8988T (cell line): ENCODE measurements around the gene GNG14.
"Not testable (repeated sequence)": the region's sequence is repeated elsewhere in the genome, so short reads cannot be mapped to it uniquely, and the experiment has no call there.

ENCODE experiments used
- DNase-seq: peaks from one replicate; pipeline ENCODE4 v3.0.0; 2011

Gene GNG14

DNA sequence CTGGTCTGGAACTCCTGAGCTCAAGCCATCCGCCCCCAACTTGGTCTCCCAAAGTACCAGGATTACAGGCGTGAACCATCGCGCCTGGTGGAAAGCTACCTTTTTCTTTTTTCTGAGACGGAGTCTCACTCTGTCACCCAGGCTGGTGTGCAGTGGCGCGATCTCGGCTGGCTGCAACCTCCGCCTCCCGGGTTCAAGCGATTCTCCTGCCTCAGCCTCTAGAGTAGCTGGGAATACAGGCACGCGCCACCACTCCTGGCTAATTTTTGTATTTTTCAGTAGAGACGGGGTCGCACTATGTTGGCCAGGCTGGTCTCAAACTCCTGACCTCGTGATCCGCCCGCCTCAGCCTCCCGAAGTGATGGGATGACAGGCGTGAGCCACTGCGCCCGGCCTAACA lies 9.6 kb downstream of the GNG14 start:
- DNase-seq, result not testable (repeated sequence)

DNA sequence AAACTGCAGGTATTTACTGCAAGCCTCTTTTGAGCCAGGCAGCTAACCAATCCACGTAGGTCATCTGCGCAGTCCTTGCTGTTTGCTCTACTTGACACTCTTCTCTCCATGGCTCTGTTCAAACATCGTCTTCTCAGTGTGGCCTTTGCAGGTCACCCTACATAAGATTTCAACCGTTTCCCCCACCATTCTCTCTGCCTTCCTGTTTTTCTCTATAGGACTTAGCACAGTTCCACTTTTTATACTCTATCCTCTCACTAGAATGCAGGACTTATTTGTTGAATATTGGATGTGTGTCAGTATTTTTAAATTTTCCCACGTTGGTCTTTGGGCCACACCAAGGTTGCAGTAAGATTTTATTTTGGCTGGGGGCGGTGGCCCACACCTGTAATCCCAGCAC lies 10.3 kb downstream of the GNG14 start:
- DNase-seq, result no peak

DNA sequence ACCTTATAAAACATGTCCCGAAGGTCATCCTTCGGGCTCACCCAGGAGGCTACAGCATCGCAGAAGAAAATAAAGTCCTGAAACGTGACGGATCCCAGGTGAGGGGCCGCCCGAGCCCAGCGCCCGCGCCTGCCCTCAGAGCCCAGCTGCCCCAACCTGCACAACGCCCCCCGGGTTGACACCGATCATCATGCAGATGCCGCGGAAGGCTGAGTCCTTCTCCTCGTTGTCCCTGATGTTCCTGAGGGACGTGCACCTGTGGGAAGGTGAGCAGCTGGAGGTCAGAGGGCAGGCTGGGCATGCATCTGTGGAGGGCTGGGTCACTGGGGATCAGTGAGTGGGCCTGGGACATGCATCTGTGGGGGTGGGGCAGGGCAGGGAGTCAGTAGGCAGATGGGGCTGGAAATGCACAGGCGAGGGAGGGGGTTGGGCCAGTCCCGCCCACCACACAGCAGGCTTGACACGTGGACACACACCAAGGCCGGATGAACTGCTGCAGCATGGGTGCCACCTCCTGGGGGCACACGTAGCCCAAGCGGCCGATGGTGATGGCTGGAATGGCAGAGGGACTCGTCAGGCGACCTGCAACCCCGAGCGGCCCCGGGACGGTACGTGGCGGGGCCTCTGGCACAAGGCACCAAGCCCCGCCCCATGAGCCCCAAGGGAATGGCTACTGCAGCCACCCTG lies 13.9 kb downstream of the GNG14 start:
- no peak for DNase-seq

DNA sequence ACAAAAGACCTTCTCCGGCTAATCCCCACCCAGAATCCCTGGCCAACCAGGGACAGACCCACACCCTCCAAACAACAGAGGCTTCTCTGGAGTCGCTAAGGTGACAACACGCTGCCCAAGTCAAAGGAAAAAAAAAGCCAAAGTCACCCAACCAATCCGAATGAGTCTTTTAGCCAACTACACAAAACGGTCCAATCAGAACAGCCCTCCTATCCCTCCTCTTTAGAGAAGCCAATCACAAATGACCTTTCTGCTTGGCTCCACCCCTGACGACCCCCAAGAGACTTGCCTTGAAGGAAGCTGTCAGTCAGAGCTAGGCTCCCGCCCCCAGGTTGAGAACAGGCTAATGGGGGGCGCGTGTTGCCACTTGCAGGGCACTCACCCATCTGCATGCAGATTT lies 15.2 kb downstream of the GNG14 start:
- DNase-seq, result peak; percentile 38

DNA sequence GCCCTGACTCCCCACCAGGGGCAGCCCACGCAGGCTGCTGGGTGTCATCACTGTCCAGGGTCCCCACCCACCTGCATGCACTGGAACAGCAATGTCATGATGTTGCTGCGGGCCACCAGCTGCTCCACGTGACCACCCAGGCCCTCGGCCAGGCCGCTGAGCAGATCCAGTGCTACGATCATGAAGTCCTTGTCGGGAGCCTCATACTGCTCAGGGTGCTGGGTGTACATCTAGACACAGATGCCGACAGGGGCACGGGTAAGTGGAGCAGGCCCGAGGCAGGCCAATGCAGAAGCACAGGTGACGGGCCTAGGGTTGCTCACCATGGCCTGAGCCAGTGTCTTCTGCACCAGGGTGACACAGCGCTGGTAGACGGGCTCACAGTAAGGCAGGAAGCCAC lies 17.4 kb downstream of the GNG14 start:
- DNase-seq, result no peak

DNA sequence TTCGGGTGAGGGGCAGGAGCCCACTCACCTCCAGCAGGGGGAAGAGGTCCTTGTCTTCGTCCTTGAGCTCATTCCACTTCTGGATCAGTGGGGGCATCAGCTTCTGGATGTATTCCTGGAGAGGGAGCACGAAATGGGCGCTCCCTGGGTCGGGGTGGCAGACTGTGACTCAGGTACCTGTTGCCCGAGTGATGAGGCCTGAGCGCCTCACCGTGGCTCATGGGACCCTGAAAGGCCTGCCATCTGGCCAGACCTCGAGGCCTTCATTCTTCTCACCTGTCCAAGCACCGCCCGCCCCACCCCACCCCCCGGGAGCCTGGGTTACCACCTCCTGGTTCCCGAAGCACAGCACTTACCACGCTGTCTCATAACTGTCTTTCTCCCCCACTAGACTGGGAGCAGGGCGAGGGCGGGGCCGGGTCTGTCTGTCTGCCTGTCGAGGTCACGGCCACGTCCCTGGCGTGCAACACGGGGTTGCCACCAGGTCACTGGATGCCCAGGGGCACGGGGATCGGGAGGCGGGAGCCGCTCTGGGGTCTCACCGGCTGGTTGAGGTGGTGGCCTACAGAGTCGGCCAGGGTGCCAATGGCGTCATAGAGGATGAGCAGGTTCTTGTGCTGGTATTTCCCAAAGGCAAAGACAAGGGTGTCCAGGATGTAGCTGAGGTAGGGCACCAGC lies 18.0 kb downstream of the GNG14 start:
- DNase-seq, result no peak

DNA sequence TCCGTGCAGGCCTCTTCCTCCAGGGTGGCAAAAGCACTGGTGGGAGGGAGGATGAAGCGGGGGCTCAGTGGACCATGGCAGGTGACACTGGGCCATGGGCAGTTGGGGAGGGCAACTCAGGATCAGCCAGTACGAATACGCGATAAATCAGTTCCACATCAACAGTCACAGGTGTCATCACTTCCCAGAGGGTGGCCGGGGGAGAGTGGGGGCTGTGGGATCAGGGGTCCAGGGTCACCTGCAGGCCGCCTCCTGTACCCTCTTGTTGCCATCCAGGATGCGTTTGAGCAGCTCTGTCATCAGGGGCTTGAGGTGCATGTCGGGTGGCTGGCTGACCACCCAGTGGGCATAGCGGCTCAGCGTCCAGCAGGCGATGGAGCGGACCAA lies 18.5 kb downstream of the GNG14 start:
- no peak for DNase-seq

DNA sequence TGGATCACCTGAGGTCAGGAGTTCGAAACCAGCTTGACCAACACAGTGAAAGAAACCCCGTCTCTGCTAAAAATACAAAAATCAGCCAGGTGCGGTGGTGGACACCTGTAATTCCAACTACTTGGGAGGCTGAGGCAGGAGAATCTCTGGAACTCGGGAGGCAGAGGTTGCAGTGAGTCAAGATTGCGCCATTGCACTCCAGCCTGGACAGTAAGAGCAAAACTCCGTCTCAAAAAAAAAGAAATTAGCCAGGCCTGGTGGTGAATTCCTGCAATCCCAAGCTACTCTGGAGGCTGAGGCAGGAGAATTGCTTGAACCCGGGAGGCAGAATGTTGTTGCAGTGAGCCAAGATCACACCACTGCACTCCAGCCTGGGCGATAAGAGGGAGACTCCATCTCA lies 20.8 kb downstream of the GNG14 start:
- DNase-seq, result no peak

DNA sequence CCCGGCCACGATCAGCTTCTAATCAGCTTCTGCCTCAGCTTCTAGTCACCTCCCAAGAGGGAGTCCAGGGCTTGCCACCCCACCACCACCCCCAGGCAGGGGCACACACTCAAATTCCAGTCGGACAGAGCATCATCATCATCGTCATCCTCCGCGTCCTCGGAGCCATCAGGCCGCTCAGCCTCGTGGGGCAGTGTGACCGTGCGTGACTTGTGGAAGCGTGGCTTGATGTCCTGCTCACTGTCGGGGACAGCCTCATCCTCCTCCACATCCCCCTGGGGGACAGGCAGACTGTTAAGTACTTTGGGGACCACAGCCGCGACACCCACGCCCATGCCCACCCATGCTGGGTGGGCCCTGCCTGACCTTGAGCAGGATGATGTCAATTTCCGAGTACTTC lies 23.4 kb downstream of the GNG14 start:
- DNase-seq, result no peak

DNA sequence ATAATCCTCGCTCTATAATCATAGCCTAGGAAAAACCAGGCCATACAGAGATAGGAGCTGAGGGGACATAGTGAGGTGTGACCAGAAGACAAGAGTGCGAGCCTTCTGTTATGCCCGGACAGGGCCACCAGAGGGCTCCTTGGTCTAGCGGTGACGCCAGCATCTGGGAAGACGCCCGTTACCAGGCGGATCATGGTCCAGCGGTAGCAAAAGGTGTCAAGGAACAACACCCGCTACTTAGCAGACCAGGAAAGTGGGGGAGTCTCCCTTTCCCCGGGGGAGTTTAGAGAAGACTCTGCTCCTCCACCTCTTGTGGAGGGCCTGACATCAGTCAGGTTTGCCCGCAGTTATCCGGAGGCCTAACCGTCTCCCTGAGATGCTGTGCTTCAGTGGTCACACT lies 24.3 kb downstream of the GNG14 start:
- DNase-seq, result not testable (repeated sequence)

DNA sequence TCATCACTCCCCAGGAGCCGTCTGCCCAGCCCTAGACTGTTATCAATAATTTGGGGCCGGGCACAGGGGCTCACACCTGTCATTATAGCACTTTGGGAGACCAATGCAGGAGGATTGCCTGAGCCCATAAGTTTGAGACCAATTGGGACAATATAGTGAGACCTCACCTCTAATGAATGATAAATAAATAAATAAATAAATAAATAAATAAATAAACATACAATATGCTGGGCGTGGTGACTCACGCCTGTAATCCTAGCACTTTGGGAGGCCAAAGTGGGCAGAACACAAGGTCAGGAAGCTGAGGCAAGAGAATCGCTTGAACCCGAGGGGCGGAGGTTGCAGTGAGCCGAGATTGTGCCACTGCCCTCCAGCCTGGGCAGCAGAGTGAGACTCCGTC lies 25.5 kb downstream of the GNG14 start:
- DNase-seq, result not testable (repeated sequence)

DNA sequence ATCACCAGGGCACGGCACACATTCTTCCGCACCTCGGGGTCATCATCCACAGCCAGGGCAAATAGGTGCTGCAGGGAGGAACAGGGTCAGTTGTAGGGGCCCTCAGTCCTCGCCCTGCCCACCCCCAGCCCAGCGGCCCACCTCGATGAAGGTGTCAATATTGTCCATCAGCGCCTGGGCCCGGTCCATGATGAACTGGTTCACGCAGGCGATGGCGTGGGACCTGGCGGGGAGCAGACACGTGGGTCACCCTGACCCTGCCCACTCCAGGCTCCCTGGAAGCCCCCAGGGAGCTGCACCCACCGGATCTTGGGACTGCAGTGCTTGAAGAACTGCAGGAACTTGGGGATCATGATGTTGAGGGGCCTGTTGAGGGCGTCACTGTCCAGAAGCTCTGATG lies 27.3 kb downstream of the GNG14 start:
- no peak for DNase-seq

DNA sequence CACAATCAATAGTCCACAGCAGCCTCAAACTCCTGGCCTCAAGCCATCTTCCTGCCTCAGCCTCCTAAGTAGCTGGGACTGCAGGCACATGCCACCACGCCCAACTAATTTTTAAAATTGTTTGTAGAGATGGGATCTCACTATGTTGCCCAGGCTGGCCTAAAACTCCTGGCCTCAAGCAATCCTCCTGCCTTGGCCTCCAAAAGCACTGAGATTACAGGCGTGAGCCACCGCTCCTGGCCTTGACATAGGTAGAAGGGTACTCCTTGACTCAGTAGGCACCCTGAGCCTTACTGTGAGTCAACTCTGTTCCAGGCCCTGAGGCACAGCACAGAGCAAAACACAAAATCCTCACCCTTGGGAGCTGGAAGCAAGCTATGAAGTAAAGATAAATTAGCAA lies 28.1 kb downstream of the GNG14 start:
- no peak for DNase-seq

DNA sequence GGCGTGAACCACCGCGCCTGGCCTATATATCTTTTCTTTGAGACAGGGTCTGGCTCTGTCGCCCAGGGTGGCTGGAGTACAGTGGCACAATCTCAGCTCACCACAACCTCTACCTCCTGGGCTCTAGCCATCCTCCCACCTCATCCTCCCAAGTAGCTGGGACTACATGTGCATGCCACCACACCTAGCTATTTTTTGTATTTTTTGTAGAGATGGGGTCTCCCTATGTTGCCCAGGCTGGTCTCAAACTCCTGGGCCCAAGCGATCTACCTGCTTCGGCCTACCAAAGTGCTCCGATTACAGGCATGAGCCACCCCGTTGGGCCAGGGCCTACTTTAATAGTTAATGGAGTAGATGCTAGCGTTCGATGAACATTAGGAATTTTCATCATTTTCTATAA lies 32.5 kb downstream of the GNG14 start:
- DNase-seq, result no peak

DNA sequence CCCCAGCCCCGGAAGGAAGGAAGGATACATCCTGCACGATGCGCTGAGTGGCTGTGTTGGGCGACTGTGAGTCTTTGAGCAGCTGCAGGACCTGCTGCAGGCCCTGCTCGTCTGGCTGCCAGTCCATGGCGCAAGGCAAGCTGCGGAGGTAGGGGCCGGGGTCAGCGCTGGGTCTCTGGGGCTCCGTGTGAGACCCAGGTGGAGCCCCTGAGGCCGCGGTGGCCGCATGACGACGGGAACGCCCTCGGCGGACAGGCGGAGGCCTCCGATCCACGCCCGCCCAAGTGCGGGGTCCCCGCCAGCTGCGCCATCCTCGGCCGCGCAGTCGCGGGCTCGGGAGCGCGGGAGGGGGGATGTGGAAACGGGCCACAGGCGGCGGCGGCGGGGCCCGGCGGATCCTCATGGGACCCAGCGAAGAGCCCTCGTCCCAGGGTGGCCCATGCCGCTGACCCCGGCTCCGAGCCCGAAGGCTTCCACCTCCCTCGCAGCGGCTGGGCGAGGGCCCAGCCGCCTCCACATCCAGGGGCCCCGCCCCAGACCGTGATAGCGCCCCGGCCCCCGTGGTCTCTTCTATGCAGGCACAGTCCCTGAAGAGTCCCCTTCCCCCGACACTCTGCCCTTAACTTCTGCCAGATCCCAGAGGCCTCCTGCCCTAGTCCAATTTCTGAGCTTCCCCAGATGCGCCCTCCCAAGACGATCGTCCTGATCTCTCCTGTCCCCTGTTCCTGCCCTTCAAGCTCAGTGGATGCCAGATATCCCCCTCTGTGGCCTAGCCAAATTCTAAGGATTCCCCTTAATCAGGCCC lies 33.3 kb downstream of the GNG14 start:
- no peak for DNase-seq

DNA sequence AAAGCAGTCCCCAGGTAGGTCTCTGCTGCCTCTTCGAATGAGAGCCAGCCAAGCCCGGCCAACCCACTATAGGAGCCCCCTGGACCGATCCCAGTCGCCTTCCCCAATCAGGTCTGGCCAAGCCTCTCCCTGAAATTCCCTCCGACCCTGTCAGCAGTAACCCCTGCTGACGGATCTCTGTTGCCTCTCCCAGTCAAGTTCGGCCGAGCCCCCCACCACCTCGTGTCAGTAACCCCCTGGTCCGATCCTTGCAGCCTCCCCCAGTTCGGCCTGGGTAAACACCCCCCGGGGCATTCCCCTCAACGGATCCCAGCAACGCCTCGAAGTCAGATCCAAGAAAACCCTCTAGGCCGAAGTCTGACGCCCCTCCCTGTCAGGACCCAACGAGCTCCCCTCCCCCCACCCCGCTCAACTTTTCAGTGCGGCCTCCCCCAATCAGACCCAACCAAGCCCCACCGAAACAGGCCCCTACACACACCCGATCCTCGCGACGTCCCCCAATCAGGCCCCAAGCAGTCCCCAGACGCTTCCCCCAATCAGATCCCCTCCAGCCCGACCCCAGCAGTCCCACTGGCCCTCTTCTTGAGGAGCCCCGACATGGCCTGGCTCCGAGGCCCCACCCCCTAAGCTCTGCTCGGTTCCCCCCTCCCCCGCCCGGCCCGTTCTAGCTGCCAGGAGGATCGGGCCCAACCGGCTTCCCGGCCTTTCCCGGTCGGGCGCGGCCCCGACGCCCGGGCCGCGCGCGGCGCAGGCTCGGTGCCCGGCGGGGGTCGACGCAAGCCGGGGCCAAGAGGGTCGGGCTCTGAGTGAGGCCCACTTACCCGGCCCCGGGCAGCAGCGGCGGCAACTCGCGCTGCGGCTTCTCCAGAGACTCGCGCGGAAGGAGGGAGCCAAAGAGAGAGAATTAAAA lies 34.1 kb downstream of the GNG14 start:
- no peak for DNase-seq

DNA sequence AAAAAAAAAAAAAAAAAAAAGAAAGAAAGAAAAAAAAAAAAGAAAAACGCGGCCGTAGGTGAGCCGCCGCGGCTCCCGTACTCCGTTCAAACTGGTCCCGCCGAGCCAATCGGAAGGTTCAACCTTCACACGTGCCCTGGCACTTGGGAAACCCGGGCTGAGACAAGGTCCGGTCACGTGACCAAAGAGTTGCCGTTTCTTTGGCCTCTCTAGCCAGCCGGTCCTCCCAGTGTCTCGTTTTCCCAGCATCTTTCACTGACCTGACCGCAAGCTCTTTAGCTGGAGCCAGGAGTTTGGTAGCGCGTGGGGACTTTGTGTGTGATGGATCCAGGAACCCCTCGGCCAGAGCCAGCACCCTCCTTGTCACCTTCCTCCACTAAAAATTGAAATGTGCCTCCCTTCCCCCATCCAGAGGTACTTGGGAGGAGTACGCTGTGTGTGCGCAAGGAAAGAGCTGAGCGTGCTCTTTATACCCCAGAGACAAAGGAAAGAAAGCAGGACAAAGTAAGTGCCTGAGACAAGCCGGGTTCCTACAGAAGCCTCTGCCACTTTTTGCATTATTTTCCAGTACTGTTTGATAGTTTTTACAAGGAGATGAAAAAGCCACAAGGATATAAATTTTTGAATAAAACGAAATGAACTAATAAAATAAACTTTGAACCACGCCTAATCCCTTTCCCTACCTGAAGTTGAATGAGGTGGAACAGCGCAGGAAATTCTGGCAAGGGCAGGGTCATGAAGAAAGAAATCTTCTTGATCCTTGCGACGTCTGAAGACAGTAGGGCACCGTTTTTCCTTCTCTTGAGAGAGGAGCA lies 35.0 kb downstream of the GNG14 start:
- peak; percentile 95 for DNase-seq

DNA sequence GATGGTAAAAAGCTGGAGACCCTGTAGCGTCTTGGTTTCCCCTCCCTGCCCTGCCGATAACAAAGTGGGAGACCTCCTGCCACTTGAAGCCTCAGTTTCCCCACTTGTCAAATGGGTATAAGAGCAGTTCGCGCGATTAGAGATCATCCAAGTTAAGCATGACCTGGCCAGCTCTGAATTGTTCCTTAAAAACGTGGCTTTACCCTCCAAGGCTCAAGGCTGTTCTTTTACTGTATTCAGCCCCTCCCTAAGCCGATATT lies 35.5 kb downstream of the GNG14 start:
- no peak for DNase-seq

DNA sequence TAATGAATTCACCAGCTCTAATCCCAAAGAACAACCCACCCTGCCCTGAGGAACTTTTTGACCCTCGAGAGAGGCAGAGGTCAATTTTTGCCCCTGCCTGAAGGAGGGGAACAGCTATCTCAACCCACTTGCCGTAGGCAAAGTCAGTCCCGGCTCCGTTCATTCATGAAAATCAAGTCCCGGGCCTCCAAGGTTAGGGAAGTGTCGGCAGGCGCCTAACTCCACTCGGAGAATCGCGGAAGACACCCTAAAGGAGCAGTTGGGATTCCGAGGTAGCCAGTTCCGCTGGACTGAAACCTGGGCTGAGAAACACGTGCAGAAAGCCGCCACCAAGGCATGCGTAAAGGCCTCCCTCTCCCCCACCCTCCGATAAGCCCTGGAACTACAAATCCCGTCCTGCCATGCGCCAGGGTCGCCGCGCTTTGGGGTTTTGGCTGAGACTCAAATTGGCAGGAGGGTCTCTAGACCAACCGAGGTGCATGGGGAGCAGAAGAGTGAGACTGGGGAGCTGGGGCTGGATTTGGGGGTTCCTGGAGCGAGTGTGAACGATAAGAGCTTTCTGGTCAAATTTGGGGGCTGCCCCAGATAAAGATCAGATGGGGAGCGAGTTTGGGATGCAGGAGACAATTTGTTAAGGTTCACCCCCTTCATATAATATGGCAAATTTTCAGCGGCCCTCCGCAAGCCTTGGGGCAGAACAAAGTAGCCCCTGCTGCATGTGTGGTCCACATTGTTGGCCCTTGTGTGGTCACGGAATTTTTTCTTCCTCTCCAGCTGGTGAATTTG lies 36.0 kb downstream of the GNG14 start, which contains the start of gene TNPO2:
Gene TNPO2 (minus strand): TSS at position 292 of the 786 bp plus-strand sequence. CDS start 2,955 bp downstream, outside the sequence.
- DNase-seq, result no peak

DNA sequence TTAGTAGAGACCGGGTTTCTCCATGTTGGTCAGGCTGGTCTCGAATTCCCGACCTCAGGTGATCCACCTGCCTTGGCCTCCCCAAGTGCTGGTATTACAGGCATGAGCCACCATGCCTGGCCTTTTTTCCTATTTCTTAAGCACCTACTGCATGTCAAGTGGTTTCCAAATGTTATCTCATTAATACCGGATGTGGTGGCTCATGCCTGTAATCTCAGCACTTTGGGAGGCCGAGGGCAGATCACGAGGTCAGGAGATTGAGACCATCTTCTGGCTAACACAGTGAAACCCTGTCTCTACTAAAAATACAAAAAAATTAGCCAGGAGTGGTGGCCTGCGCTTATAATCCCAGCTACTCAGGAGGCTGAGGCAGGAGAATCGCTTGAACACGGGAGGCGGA lies 37.8 kb downstream of the GNG14 start:
- not testable (repeated sequence) for DNase-seq

DNA sequence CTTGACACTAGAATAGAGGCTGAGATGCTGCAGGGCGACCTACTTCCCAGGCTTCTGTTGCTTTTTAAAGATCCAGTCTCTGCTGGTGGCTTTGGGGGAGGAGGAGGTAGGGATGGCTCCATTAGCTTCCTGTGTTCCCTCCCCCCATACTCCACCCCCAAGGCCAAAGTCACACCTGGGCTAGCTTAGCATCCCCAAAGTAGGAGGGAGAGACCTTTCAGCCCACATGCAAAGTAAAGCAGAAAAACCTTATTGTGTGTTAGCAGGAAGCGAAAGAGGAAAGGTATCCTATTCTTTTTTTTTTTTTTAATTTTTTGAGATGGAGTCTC lies 39.2 kb downstream of the GNG14 start:
- DNase-seq, result no peak
